K562 (cell line): Measurements from ENCODE around the gene LAMB1. TPM values are rescaled to one million over a fixed set of nuclear protein-coding genes. Genes with fewer than 3 reads are reported as not detected.

Experiments used
- COPS2 ChIP-seq: fragments of 450-650 bp; conservative IDR thresholded peaks from 2 replicates; pipeline ENCODE4 v1.6.1; 2016; ENCODE audit warnings: mild to moderate bottlenecking, moderate library complexity
- CXXC5 ChIP-seq: fragments of 250-450 bp; sonication (Bioruptor Pico); IDR thresholded peaks from 2 replicates; pipeline ENCODE4 v1.8.0; 2022; ENCODE audit warnings: inconsistent platforms, mild to moderate bottlenecking, moderate library complexity
- DMBX1 ChIP-seq: fragments of 250-450 bp; sonication (Bioruptor Pico); IDR thresholded peaks from 2 replicates; pipeline ENCODE4 v1.8.0; 2022; ENCODE audit warnings: inconsistent platforms, mild to moderate bottlenecking, moderate library complexity, borderline replicate concordance
- FOXM1 ChIP-seq, 2 experiments: fragments of 450-650 bp in 1 of 2; sonication (generic) in 1 of 2; formaldehyde crosslinking in 1 of 2; IDR thresholded peaks; 2 replicates each; pipeline versions ENCODE4 v1.6.1 to v1.9.0; 2017 to 2022; ENCODE audit warnings: low read depth in 2 of 2, mild to moderate bottlenecking in 2 of 2, missing genetic modification reagents in 1 of 2, moderate library complexity in 1 of 2
- GATAD2B ChIP-seq: fragments of 450-650 bp; IDR thresholded peaks from 2 replicates; pipeline ENCODE4 v1.6.1; 2017; ENCODE audit warnings: mild to moderate bottlenecking, borderline replicate concordance
- HOXB6 ChIP-seq: fragments of 250-450 bp; sonication (Bioruptor Pico); IDR thresholded peaks from 2 replicates; pipeline ENCODE4 v1.5.1; 2022; ENCODE audit warnings: mild to moderate bottlenecking, borderline replicate concordance
- KHSRP ChIP-seq: fragments of 450-650 bp; IDR thresholded peaks from 2 replicates; pipeline ENCODE4 v1.6.1; 2017
- MYNN ChIP-seq, 2 experiments: sonication (generic); formaldehyde crosslinking in 1 of 2; IDR thresholded peaks; 2 replicates each; pipeline versions ENCODE4 v1.5.0 to v1.6.1; 2016 to 2020; ENCODE audit warnings: antibody characterized with exemption in 1 of 2, missing genetic modification reagents in 1 of 2
- NCOA4 ChIP-seq: fragments of 450-650 bp; IDR thresholded peaks from 2 replicates; pipeline ENCODE4 v1.6.1; 2018; ENCODE audit warnings: mild to moderate bottlenecking; ENCODE audit not compliant: partially characterized antibody
- PHF21A ChIP-seq: fragments of 450-650 bp; IDR thresholded peaks from 2 replicates; pipeline ENCODE4 v1.6.1; 2017; ENCODE audit warnings: low read depth, borderline replicate concordance
- PTTG1 ChIP-seq: fragments of 450-650 bp; IDR thresholded peaks from 2 replicates; pipeline ENCODE4 v1.6.1; 2016; ENCODE audit warnings: low read depth, mild to moderate bottlenecking, missing genetic modification characterization, missing compliant biosample characterization
- RFX5 ChIP-seq: IDR thresholded peaks from 2 replicates; pipeline ENCODE4 v1.6.1; 2011; ENCODE audit warnings: low read depth, mild to moderate bottlenecking, improper control_type of control experiment, low read length
- SMARCA4 ChIP-seq: fragments of 450-650 bp; IDR thresholded peaks from 2 replicates; pipeline ENCODE4 v1.6.1; 2016
- ZBTB1 ChIP-seq: sonication (generic); formaldehyde crosslinking; IDR thresholded peaks from 2 replicates; pipeline ENCODE4 v1.8.1; 2023; ENCODE audit warnings: missing genetic modification reagents, low read depth, mild to moderate bottlenecking, borderline replicate concordance
- ZNF174 ChIP-seq: fragments of 250-450 bp; sonication (Bioruptor Pico); IDR thresholded peaks from 2 replicates; pipeline ENCODE4 v1.4.0; 2020; ENCODE audit warnings: mild to moderate bottlenecking
- ZNF512 ChIP-seq: IDR thresholded peaks from 2 replicates; pipeline ENCODE4 v1.6.1; 2016; ENCODE audit warnings: missing genetic modification characterization, missing compliant biosample characterization
- polyA plus RNA-seq, 8 experiments: library from polyadenylated mRNA; depleted of rRNA in 4 of 8; stranded (reverse) in 5 of 8; unstranded in 3 of 8; fragments of >200 nt; fragmentation: Nextera tagmentation in 2 of 8; fragmentation: Illumina TruSeq in 1 of 8; extraction: Ambion mirVana in 2 of 8; extraction: Trizol in 1 of 8; gene quantifications; 2 replicates each; pipeline versions ENCODE4 v1.2.1 to v1.2.3, GENCODE V29; 2011 to 2014; ENCODE audit warnings: inconsistent platforms in 1 of 8, missing spikeins in 1 of 8
- total RNA-seq, 7 experiments: library from RNA; depleted of rRNA in 6 of 7; stranded (reverse); fragments of >200 nt in 6 of 7; fragmentation: Illumina TruSeq in 2 of 7; extraction: Trizol in 2 of 7; gene quantifications; 2 replicates each; pipeline versions ENCODE4 v1.2.1 to v1.2.3, GENCODE V29; 2011 to 2021; ENCODE audit warnings: low replicate concordance in 1 of 7
- TF ChIP-seq, protein P1 (sequence below): sonication (generic); formaldehyde crosslinking; IDR thresholded peaks from 2 replicates; pipeline ENCODE4 v1.8.1; 2022; ENCODE audit warnings: missing genetic modification reagents
- TF ChIP-seq, protein P2 (sequence below): fragments of 250-450 bp; sonication (Bioruptor Pico); IDR thresholded peaks from 2 replicates; pipeline ENCODE4 v1.5.0; 2020; ENCODE audit warnings: mild to moderate bottlenecking
- TF ChIP-seq, protein P3 (sequence below): fragments of 200-800 bp; sonication (Bioruptor generic); IDR thresholded peaks from 2 replicates; pipeline ENCODE4 v1.6.1; 2017; ENCODE audit warnings: missing genetic modification characterization, missing compliant biosample characterization
- TF ChIP-seq, protein P4 (sequence below): fragments of 250-450 bp; sonication (Bioruptor Pico); IDR thresholded peaks from 2 replicates; pipeline ENCODE4 v1.8.0; 2022; ENCODE audit warnings: moderate library complexity, mild to moderate bottlenecking, inconsistent platforms

Gene LAMB1
- total and polyA plus RNA-seq, 9 of the 15 experiments (the other 6 are each of a cell fraction or from before 2014, with no cell fraction given) = 6.0 to 17.7 (median 12.3) TPM

DNA sequence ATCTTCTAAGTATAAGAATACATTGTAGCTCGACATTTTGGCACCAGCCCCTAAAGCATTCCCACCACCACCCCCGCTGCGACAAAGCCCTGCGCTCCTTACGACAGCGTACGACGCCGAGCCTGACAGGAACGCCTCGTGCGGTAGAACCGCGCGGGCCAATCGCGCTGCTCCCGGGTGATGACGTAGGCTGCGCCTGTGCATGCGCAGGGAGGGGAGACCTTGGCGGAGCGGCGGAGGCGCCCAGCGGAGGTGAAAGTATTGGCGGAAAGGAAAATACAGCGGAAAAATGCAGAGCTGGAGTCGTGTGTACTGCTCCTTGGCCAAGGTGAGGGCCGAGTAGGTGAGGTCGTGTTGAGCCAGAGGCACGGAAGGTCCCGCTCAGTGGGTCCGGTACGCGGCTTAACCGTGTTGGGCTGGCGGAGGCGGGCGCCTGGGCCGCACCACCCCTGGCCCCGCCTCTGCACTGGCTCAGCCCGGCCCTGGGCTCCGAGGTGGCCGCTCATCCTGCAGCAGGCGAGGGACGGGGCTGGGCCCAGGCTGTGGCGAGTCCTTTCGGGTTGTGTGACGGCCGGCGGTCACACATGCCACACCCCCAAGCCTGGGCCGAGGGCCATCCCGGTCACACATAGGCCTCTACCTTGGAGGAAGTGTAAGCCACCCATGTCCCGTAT is 111.9 kb downstream of the LAMB1 start, which contains the start of gene DLD (continued):
- TF ChIP-seq, protein P1, sequence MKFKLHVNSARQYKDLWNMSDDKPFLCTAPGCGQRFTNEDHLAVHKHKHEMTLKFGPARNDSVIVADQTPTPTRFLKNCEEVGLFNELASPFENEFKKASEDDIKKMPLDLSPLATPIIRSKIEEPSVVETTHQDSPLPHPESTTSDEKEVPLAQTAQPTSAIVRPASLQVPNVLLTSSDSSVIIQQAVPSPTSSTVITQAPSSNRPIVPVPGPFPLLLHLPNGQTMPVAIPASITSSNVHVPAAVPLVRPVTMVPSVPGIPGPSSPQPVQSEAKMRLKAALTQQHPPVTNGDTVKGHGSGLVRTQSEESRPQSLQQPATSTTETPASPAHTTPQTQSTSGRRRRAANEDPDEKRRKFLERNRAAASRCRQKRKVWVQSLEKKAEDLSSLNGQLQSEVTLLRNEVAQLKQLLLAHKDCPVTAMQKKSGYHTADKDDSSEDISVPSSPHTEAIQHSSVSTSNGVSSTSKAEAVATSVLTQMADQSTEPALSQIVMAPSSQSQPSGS (CRISPR knock-in tag) = no peak
- TF ChIP-seq GATAD2B (no peak), COPS2 (no peak), CXXC5 (peak; percentile 97), MYNN (IDR thresholded peaks at IDR 0.05) (peak; percentile 9; the same call in 1 of the 2 replicates), MYNN (CRISPR knock-in tag; IDR thresholded peaks at IDR 0.05) (no peak), DMBX1 (CRISPR knock-in tag) (no peak), SMARCA4 (no peak), KHSRP (peak; percentile 72), NCOA4 (no peak), FOXM1 (IDR thresholded peaks at IDR 0.05; ENCODE audit: low read depth) (0 out of 2 replicates have a peak, but pooled peaks have one; percentile 17), FOXM1 (CRISPR knock-in tag; IDR thresholded peaks at IDR 0.05; ENCODE audit: low read depth) (peak; percentile 79), RFX5 (no peak), HOXB6 (CRISPR knock-in tag) (0 out of 2 replicates have a peak, but pooled peaks have one; percentile 24), PHF21A (0 out of 2 replicates have a peak, but pooled peaks have one; percentile 68), ZBTB1 (peak; percentile 95), ZNF174 (CRISPR knock-in tag) (no peak), ZNF512 (no peak), PTTG1 (tag) (no peak)
- TF ChIP-seq, protein P2, sequence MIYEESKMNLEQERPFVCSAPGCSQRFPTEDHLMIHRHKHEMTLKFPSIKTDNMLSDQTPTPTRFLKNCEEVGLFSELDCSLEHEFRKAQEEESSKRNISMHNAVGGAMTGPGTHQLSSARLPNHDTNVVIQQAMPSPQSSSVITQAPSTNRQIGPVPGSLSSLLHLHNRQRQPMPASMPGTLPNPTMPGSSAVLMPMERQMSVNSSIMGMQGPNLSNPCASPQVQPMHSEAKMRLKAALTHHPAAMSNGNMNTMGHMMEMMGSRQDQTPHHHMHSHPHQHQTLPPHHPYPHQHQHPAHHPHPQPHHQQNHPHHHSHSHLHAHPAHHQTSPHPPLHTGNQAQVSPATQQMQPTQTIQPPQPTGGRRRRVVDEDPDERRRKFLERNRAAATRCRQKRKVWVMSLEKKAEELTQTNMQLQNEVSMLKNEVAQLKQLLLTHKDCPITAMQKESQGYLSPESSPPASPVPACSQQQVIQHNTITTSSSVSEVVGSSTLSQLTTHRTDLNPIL (CRISPR knock-in tag) = 0 out of 2 replicates have a peak, but pooled peaks have one; percentile 52
- TF ChIP-seq, protein P3, sequence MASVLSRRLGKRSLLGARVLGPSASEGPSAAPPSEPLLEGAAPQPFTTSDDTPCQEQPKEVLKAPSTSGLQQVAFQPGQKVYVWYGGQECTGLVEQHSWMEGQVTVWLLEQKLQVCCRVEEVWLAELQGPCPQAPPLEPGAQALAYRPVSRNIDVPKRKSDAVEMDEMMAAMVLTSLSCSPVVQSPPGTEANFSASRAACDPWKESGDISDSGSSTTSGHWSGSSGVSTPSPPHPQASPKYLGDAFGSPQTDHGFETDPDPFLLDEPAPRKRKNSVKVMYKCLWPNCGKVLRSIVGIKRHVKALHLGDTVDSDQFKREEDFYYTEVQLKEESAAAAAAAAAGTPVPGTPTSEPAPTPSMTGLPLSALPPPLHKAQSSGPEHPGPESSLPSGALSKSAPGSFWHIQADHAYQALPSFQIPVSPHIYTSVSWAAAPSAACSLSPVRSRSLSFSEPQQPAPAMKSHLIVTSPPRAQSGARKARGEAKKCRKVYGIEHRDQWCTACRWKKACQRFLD = no peak
- TF ChIP-seq, protein P4, sequence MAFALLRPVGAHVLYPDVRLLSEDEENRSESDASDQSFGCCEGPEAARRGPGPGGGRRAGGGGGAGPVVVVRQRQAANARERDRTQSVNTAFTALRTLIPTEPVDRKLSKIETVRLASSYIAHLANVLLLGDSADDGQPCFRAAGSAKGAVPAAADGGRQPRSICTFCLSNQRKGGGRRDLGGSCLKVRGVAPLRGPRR (CRISPR knock-in tag) = no peak
